ENCODE data around the gene HOXA7.

HOXA7 gene

GRCh38 chr7:27118580-27118979 lies 37.9 kb downstream of the HOXA7 start:
- DNase-seq (ENCODE audit: low read depth) = no peak

GRCh38 chr7:27117887-27118491 lies 38.5 kb downstream of the HOXA7 start:
- no peak for DNase-seq (ENCODE audit: low read depth)

- DNase-seq (ENCODE audit: low read depth) = no peak
Observed at GRCh38 chr7:27116962-27117886, 39.3 kb downstream of the HOXA7 start.

GRCh38 chr7:27116031-27116961 lies 40.2 kb downstream of the HOXA7 start:
- DNase-seq (ENCODE audit: low read depth) = no peak

- no peak for DNase-seq (ENCODE audit: low read depth)
Observed at GRCh38 chr7:27115221-27116026, 41.1 kb downstream of the HOXA7 start.

- DNase-seq (ENCODE audit: low read depth) = no peak
Observed at GRCh38 chr7:27114881-27115220, 41.6 kb downstream of the HOXA7 start.

GRCh38 chr7:27113991-27114769 lies 42.3 kb downstream of the HOXA7 start:
- DNase-seq (ENCODE audit: low read depth) = no peak

- no peak for DNase-seq (ENCODE audit: low read depth)
Observed at GRCh38 chr7:27112955-27113949, 43.2 kb downstream of the HOXA7 start.

GRCh38 chr7:27112361-27112760 lies 44.1 kb downstream of the HOXA7 start:
- DNase-seq (ENCODE audit: low read depth) = no peak

- DNase-seq (ENCODE audit: low read depth) = no peak
Observed at GRCh38 chr7:27111751-27112277, 44.7 kb downstream of the HOXA7 start.

- DNase-seq (ENCODE audit: low read depth) = no peak
Observed at GRCh38 chr7:27111042-27111750, 45.3 kb downstream of the HOXA7 start.

- no peak for DNase-seq (ENCODE audit: low read depth)
Observed at GRCh38 chr7:27110186-27111031, 46.1 kb downstream of the HOXA7 start.

- no peak for DNase-seq (ENCODE audit: low read depth)
Observed at GRCh38 chr7:27109466-27110185, 46.8 kb downstream of the HOXA7 start.

- no peak for DNase-seq (ENCODE audit: low read depth)
Observed at GRCh38 chr7:27108390-27109127, 47.9 kb downstream of the HOXA7 start.

- DNase-seq (ENCODE audit: low read depth) = no peak
Observed at GRCh38 chr7:27107391-27108381, 48.8 kb downstream of the HOXA7 start.

Measured in HS-27A (cell line).